ENCODE measurements around the gene GALNT10. TPM values are rescaled to one million over a fixed set of nuclear protein-coding genes. Genes with fewer than 3 reads are reported as not detected.

The GALNT10 gene
- total and polyA plus RNA-seq, 2 of the 8 experiments (the other 6 are each of a cell fraction or from before 2014, with no cell fraction given) = 4.6 to 15.5 TPM

DNA sequence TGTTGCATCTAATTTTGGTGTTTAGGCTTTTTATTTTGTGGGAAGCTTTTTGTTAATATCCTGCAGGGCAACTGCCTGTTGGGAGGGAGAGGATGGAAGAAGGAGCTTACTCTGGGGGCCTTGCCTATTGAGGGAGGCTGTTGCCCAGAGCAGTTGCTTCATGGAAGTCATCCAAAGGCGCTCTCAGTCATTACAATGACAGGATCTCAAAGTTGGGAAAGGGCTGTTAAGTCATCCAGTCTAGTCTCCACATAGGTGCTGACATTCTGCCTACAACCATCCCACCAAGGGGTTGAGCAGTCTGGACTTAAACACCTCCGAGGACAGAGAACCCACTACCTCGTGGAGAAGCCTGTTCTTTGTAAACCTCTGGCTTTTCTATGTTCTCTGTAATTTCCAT is 268.5 kb downstream of the GALNT10 start:
- ChIA-PET CTCF (ENCODE audit: partially characterized antibody) (interaction anchor here (0.6 to 16.1 kb wide), 6 partner anchors 9 to 324 kb away, joined by 3 to 273 read pairs (median 4); no protein-coding TSS in a partner anchor), POLR2A (ENCODE audit: partially characterized antibody) (no interaction called here)
- Histone ChIP-seq H3K27ac (ENCODE audit: low read depth, low read length) (no peak overlapping the region), H4K91ac (replicated peaks; ENCODE audit: insufficient read length, low read length) (no peak overlapping the region), H3K9ac (replicated peaks in 1 of 4; ENCODE audit: extremely low read depth in 1 of 4, low read depth in 3 of 4, low read length in 3 of 4) (no peak overlapping the region), H3K4me3 (ENCODE audit: extremely low read depth in 1 of 4, insufficient read depth in 2 of 4, low read depth in 3 of 4, low read length in 4 of 4) (no peak overlapping the region), H3K4ac (replicated peaks; ENCODE audit: insufficient read length, low read depth, low read length) (no peak overlapping the region), H2AK5ac (ENCODE audit: low read depth, low read length) (no peak overlapping the region), H2AFZ (ENCODE audit: low read length) (no peak overlapping the region), H2BK120ac (replicated peaks; ENCODE audit: low read depth, low read length) (no peak overlapping the region), H3K27me3 (replicated peaks in 1 of 4; ENCODE audit: control insufficient read depth in 3 of 4, extremely low read depth in 1 of 4, insufficient read depth in 3 of 4, low read length in 3 of 4) (no peaks in the 10 kb centered on the region), H3K56ac (replicated peaks; ENCODE audit: insufficient read length, low read depth, low read length) (no peak overlapping the region), H2BK20ac (ENCODE audit: low read length) (no peak overlapping the region), H3K23me2 (ENCODE audit: low read depth, low read length) (no peaks in the 10 kb centered on the region), H3K36me3 (ENCODE audit: control insufficient read depth in 2 of 4, insufficient read depth in 4 of 4, low read length in 3 of 4) (peaks cover 6 to 17% (median 12%) of the 10 kb centered on the region in 4 experiments; a peak in 6 of 8 replicates), H4K20me1 (replicated peaks in 1 of 2; ENCODE audit: control insufficient read depth in 1 of 2, insufficient read depth in 2 of 2, low read length in 2 of 2) (peaks cover 0 to 4% of the 10 kb centered on the region in 2 experiments), H3K23ac (ENCODE audit: insufficient read length) (no peak overlapping the region), H3K79me1 (ENCODE audit: low read depth, low read length) (no peaks in the 10 kb centered on the region), H3K9me3 (ENCODE audit: insufficient read depth in 2 of 2, low read depth in 1 of 2, low read length in 1 of 2) (no peaks in the 10 kb centered on the region), H3K14ac (ENCODE audit: insufficient read length) (no peak overlapping the region), H3K79me2 (ENCODE audit: control insufficient read depth in 1 of 2, insufficient read depth in 2 of 2, low read length in 2 of 2) (no peaks in the 10 kb centered on the region), H3K18ac (ENCODE audit: extremely low read depth, low read length) (no peak overlapping the region), H2BK5ac (ENCODE audit: low read depth, low read length) (no peak overlapping the region), H4K8ac (ENCODE audit: extremely low read depth, insufficient read depth, low read length) (no peak overlapping the region), H3K4me1 (replicated peaks in 1 of 4; ENCODE audit: control insufficient read depth in 3 of 4, insufficient read depth in 4 of 4, low read length in 3 of 4) (peaks cover 0 to 3% (median 0%) of the 10 kb centered on the region in 4 experiments; a peak in 3 of 7 replicates), H2BK12ac (ENCODE audit: low read depth, low read length) (no peak overlapping the region), H3K4me2 (ENCODE audit: insufficient read depth in 1 of 2, low read depth in 2 of 2, low read length in 2 of 2) (no peak overlapping the region), H4K5ac (ENCODE audit: insufficient read length, low read depth, low read length) (no peak overlapping the region), H2BK15ac (ENCODE audit: low read length) (no peak overlapping the region)
- DNase-seq (ENCODE audit: low read depth in 1 of 2, low spot score in 2 of 2) (no peak), FAIRE-seq (no peak)
- WGBS, 2 experiments (ENCODE audit: extremely low coverage in 1 of 2, insufficient coverage in 1 of 2, insufficient read length in 1 of 2, insufficient replicate concordance in 2 of 2, low coverage in 1 of 2, low lambda C conversion rate in 2 of 2, missing lambda C conversion rate in 1 of 2) = 90% methylated on average over 3 of the region's 3 CpGs; no CpG with 5 or more reads in 1 of the 2 experiments
- TF ChIP-seq JUND (IDR thresholded peaks at IDR 0.05; ENCODE audit: low read length) (no peak), CEBPB (IDR thresholded peaks at IDR 0.05; ENCODE audit: low read depth, low read length) (no peak), EZH2 (IDR thresholded peaks at IDR 0.05; ENCODE audit: low read depth, low read length, severe bottlenecking) (no peak), TAF1 (IDR thresholded peaks at IDR 0.05; ENCODE audit: low read depth, low read length) (no peak), CREB1 (IDR thresholded peaks at IDR 0.05) (no peak), KDM5A (IDR thresholded peaks at IDR 0.05; ENCODE audit: low read length) (no peak), JUN (IDR thresholded peaks at IDR 0.05; ENCODE audit: low read depth, low read length) (no peak), SIN3A (conservative IDR thresholded peaks at IDR 0.05 in 1 of 2, IDR thresholded peaks at IDR 0.05 in 1 of 2; ENCODE audit: low read depth in 1 of 2, low read length in 2 of 2) (no peak)
